ENCODE results near the gene TUBGCP2.

The TUBGCP2 gene

GRCh38 chr10:133261726-133262325 is 46.8 kb downstream of the TUBGCP2 start:
- peak; percentile 43 for DNase-seq

DNA sequence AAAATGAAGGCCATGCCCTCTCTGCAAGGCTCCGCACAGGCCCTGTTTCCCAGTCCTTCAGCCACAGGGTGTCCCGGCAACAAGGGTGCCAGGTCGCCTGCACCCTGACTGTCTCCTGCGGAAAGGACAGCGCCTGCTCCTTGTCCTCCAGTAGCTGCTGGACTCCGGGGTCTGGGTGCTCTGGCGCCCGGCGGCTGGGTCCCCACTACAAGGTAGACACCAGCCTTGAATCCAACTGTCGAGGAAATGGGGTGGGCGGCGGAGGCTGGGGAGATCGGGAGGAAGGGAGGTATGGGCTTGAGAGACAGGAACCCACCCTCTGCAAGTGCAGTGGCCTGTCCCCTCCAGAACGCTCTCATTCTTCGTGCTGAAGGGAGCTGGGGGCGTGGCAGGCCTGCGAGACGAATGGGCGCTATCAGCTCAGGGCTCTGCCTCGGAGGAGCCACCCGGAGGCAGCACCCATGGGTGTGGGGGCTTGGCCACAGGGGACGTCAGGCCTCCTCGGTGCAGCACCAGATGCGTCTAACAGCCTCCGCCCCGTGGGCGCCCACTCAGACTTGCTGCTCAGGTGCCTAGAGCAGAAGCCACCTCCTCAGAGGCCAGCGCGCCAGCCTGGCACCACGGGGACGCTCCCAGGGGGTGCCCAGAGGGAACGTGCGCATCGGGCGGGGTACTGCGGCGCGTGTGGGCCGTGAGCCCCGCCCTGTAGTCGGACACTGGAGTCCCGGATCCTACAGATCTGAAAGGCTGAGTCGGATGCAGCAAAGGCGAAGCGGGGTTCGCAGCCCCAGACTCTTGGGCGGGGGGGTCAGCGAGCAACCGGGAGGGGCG is 47.6 kb downstream of the TUBGCP2 start:
- no peak for DNase-seq

- DNase-seq, result no peak
Measured at GRCh38 chr10:133259602-133259989, 49.1 kb downstream of the TUBGCP2 start.

- peak; percentile 62 for DNase-seq
Measured at GRCh38 chr10:133258818-133259601, 49.7 kb downstream of the TUBGCP2 start.

- peak; percentile 15 for DNase-seq
Measured at GRCh38 chr10:133258066-133258817, 50.4 kb downstream of the TUBGCP2 start.

- DNase-seq, result no peak
Measured at GRCh38 chr10:133257489-133258065, 51.1 kb downstream of the TUBGCP2 start.

- no peak for DNase-seq
Measured at GRCh38 chr10:133255323-133255722, 53.3 kb downstream of the TUBGCP2 start.

- DNase-seq, result no peak
Measured at GRCh38 chr10:133254421-133255120, 54.1 kb downstream of the TUBGCP2 start.

GRCh38 chr10:133253361-133253955 is 55.2 kb downstream of the TUBGCP2 start:
- DNase-seq, result no peak

DNA sequence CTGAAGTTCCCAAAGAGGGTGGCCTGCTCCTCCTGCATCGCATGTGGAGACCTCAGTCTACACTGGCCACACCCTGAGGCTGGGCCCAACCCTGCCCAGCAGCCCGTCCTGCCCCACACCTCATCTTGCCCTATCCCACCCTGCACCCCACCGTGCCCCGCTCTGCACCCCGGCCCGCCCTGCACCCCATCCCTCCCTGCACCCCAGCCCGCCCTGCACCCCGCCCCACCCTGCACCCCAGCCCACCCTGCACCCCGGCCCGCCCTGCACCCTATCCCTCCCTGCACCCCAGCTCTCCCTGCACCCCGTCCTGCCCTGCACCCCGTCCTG is 56.5 kb downstream of the TUBGCP2 start:
- no peak for DNase-seq

GRCh38 chr10:133251388-133252222 is 57.1 kb downstream of the TUBGCP2 start:
- DNase-seq, result no peak

- no peak for DNase-seq
Measured at GRCh38 chr10:133249975-133250754, 58.5 kb downstream of the TUBGCP2 start.

GRCh38 chr10:133249094-133249780 is 59.4 kb downstream of the TUBGCP2 start:
- DNase-seq, result no peak

DNA sequence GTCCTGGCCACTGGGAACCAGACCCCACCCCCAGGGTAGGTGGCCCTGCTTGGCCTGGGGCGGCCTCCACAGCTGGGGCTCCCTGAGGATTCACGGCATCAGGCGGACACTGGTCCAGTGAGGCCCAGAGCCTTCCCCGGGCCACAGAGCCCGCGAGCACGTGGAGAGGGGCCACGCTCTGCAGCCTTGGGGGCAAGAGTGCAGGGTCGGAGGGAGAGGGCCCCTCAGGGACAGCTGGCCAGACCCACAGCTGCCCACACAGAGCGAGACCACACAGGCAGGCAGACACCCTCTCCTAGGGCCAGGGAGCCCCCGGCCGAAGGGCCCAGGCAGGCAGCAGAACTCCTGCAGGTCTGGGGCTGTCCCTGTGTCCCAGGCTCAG is 60.3 kb downstream of the TUBGCP2 start:
- no peak for DNase-seq

- DNase-seq, result no peak
Measured at GRCh38 chr10:133247681-133248333, 60.9 kb downstream of the TUBGCP2 start.

- DNase-seq, result no peak
Measured at GRCh38 chr10:133246236-133246626, 62.4 kb downstream of the TUBGCP2 start.

DNA sequence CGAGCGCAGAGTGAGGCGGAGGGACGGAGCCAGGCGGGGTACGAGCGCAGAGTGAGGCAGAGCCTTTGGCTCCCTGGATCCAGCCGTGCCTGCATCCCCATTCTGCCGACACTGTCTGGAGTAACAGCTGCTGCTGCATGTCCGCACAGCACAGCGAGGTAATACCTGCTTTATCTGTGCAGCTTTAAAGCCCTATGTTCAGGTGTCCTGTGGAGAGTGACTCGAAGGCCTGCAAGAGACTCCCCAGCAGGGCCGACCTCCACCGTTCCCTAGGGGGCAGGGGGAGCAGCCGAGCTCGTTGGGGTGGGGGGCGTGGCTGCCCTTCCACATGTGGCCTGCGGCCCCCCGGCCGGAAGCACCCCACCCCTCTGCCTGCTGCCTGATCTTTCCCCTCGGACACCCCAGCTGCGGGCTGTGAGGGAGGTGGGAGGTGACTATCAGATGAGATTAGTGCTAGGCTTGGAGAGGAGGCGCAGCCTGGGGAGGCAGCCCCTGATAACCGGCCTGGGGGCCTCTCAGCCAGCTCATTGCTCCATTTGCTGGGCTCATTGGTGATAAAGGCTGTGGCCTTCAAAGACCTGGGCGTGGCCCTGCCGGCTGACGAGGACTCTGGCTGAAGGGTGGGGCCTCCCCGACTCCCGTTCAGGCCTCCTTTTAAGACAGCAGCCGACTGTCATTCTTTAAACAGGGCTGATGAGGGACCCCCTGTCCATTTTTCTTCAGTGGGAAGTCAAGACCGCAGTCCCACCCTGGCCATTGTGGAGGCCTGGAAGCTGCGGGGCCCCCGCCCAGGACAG is 63.0 kb downstream of the TUBGCP2 start:
- no peak for DNase-seq

DNA sequence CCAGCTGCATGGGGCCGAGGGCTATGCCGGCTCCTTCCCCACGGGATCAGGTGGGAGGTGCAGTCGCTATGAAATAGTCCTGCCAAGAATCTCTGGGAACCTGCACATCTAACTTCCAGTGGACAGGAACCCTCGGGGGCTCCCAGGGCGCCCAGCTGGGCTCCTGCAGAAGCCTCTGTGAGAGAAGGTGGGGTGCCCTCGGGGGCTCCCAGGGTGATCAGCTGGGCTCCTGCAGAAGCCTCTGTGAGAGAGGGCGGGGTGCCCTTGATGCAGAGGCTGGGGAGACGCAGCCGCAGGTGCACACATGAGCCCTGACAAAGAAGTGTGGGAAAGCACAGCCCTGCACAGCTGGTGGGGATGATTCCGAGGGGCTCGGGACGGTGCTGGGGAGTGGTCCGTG is 65.1 kb downstream of the TUBGCP2 start:
- no peak for DNase-seq

All from NCI-H2029 (cell line).